ENCODE data around the gene TBC1D22A. TPM values are rescaled to one million over a fixed set of nuclear protein-coding genes. Genes with fewer than 3 reads are reported as not detected.

Gene TBC1D22A
- total RNA-seq, 1 experiment from 2014 or later = 26.0 TPM

GRCh38 chr22:46827136-46827780, 64.8 kb downstream of the TBC1D22A start:
- no TSS peak for BruUV-seq (replicated peaks)
- POLR2A ChIA-PET = interaction anchor here (1.0 kb wide), 1 partner anchor 141 kb away, joined by 4 read pairs; no protein-coding TSS in a partner anchor
- peak overlapping the region; percentile 95 for H3K27ac Mint-ChIP-seq (ENCODE audit: low read depth, unreplicated experiment)

GRCh38 chr22:46827781-46828180, 65.3 kb downstream of the TBC1D22A start:
- Mint-ChIP-seq H3K27me3 (ENCODE audit: insufficient read depth, unreplicated experiment) (no peaks in the 10 kb centered on the region), H3K27ac (ENCODE audit: low read depth, unreplicated experiment) (peak overlapping the region; percentile 95), H3K4me3 (ENCODE audit: unreplicated experiment) (no peak overlapping the region), H3K9me3 (ENCODE audit: unreplicated experiment) (no peaks in the 10 kb centered on the region), H3K36me3 (ENCODE audit: insufficient read depth, unreplicated experiment) (peaks cover 4% of the 10 kb centered on the region), H3K4me1 (ENCODE audit: insufficient read depth, unreplicated experiment) (peaks cover 41% of the 10 kb centered on the region)
- TF ChIP-seq CTCF (IDR thresholded peaks at IDR 0.05; ENCODE audit: unreplicated experiment) = peak; percentile 6
- intact Hi-C loops (cut with micrococcal nuclease) = loop anchor here (5.0 kb wide), 1 partner anchor 1010 kb away; no protein-coding TSS in a partner anchor
- no peak for DNase-seq (ENCODE audit: unreplicated experiment)
- no TSS peak for BruUV-seq (replicated peaks)
- ChIA-PET CTCF (interaction anchor here (0.6 to 4.4 kb wide), 7 partner anchors 18 to 1665 kb away, joined by 3 to 31 read pairs (median 3); no protein-coding TSS in a partner anchor), POLR2A (interaction anchor here (1.0 to 1.3 kb wide), 3 partner anchors 13 to 140 kb away, joined by 3 to 4 read pairs (median 3); no protein-coding TSS in a partner anchor)

More at GRCh38 chr22:46827136-46827780, 64.8 kb downstream of the TBC1D22A start:
- intact Hi-C loops (cut with micrococcal nuclease) = loop anchor here (5.0 kb wide), 1 partner anchor 1010 kb away; no protein-coding TSS in a partner anchor
- Mint-ChIP-seq H3K9me3 (ENCODE audit: unreplicated experiment) (no peaks in the 10 kb centered on the region), H3K27me3 (ENCODE audit: insufficient read depth, unreplicated experiment) (no peaks in the 10 kb centered on the region), H3K4me1 (ENCODE audit: insufficient read depth, unreplicated experiment) (peaks cover 41% of the 10 kb centered on the region), H3K36me3 (ENCODE audit: insufficient read depth, unreplicated experiment) (peaks cover 4% of the 10 kb centered on the region), H3K4me3 (ENCODE audit: unreplicated experiment) (no peak overlapping the region)
- CTCF ChIA-PET = interaction anchor here (0.6 to 4.4 kb wide), 8 partner anchors 16 to 1665 kb away, joined by 3 to 31 read pairs (median 4); no protein-coding TSS in a partner anchor
- no peak for DNase-seq (ENCODE audit: unreplicated experiment)
- no peak for TF ChIP-seq CTCF (IDR thresholded peaks at IDR 0.05; ENCODE audit: unreplicated experiment)

GRCh38 chr22:46828323-46828900, 66.0 kb downstream of the TBC1D22A start:
- Mint-ChIP-seq H3K27me3 (ENCODE audit: insufficient read depth, unreplicated experiment) (no peaks in the 10 kb centered on the region), H3K27ac (ENCODE audit: low read depth, unreplicated experiment) (peak overlapping the region; percentile 95), H3K4me3 (ENCODE audit: unreplicated experiment) (peak overlapping the region; percentile 59), H3K9me3 (ENCODE audit: unreplicated experiment) (no peaks in the 10 kb centered on the region), H3K36me3 (ENCODE audit: insufficient read depth, unreplicated experiment) (peaks cover 4% of the 10 kb centered on the region), H3K4me1 (ENCODE audit: insufficient read depth, unreplicated experiment) (peaks cover 41% of the 10 kb centered on the region)
- ChIA-PET CTCF (interaction anchor here (0.6 to 2.7 kb wide), 5 partner anchors 17 to 318 kb away, joined by 3 to 10 read pairs (median 4); no protein-coding TSS in a partner anchor), POLR2A (interaction anchor here (1.0 to 2.4 kb wide), 5 partner anchors 14 to 140 kb away, joined by 3 to 13 read pairs (median 4); partner anchors contain the start of gene TBC1D22A)
- BruUV-seq (replicated peaks) = no TSS peak
- DNase-seq (ENCODE audit: unreplicated experiment) = no peak
- intact Hi-C loops (cut with micrococcal nuclease) = loop anchor here (5.0 kb wide), 1 partner anchor 1009 kb away; no protein-coding TSS in a partner anchor
- TF ChIP-seq CTCF (IDR thresholded peaks at IDR 0.05; ENCODE audit: unreplicated experiment) = no peak
